HG02678 (cell line): ENCODE measurements around the gene B3GNT9.
"Not testable (repeated sequence)": the region's sequence is repeated elsewhere in the genome, so short reads cannot be mapped to it uniquely, and the experiment has no call there.

Experiments used
- ATAC-seq: cut with Tn5 transposase; IDR thresholded peaks from one replicate; pipeline ENCODE4 v1.9.1; 2021; ENCODE audit warnings: mild to moderate bottlenecking, moderate library complexity; ENCODE audit not compliant: unreplicated experiment

B3GNT9 gene

GRCh38 chr16:67154578-67155294 lies 3.9 kb upstream of the B3GNT9 start:
- ATAC-seq: no peak

- ATAC-seq: no peak
These were observed 766 bp upstream of the B3GNT9 start for GRCh38 chr16:67151431-67152097.

GRCh38 chr16:67150047-67150832 lies 558 bp downstream of the B3GNT9 start:
- ATAC-seq: peak; percentile 38

DNA sequence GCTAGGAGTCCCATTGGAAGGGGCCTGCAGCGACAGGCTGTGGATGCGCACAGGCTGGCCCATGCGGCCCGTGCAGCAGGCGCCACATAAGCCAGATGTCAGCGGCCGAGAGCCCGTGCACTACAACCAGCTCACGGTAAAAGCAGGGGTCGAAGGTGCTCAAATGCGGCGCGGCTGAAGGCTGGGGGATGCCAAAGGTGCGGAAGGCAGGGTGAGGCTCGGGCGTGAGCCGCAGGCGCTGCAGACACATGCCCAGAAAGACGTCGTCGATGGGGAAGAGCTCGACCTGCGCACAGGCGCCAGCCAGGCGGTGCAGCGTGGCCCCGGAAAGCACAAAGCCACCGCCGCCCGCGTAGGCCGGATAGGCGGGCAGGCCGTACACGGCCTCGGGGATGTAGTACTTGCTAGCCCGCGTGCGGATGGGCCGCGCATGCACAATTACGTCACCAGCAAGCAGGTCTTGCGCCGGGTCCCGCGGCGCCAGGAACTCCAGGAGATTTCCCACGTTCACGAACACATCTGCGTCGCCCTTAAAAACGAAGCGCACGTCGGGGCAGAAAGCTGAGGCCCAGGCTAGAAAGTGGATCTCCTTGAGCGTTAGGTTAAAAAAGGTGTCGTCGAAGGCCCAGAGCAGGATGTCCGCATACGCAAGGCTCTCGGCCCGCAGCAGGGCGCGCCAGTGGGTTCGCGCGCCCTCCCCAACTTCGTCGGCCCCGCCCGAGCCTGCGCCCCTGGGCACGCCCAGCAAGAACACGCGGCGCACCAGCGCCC lies 1.3 kb downstream of the B3GNT9 start:
- no peak for ATAC-seq

GRCh38 chr16:67148656-67149275 lies 2.0 kb downstream of the B3GNT9 start:
- ATAC-seq: no peak

DNA sequence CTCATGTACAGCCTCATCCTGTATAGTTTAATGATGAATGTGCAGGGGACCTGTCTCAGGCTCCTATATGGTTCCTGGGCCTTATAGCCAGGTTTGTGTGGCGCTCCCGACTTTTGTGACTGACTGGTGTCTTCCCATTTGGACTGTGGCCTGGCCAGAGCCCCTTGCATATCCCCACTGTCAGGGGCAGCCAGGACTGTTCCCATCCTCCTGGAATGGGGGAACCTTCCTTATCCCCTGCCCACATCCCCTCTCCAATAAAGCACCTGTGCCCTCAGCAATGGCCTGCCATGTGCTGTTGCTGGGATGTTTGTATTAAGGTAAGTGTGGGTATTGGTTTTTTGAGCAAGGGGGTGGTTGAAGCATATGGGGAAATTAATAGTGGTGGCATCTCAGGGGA lies 2.6 kb downstream of the B3GNT9 start:
- ATAC-seq: no peak

DNA sequence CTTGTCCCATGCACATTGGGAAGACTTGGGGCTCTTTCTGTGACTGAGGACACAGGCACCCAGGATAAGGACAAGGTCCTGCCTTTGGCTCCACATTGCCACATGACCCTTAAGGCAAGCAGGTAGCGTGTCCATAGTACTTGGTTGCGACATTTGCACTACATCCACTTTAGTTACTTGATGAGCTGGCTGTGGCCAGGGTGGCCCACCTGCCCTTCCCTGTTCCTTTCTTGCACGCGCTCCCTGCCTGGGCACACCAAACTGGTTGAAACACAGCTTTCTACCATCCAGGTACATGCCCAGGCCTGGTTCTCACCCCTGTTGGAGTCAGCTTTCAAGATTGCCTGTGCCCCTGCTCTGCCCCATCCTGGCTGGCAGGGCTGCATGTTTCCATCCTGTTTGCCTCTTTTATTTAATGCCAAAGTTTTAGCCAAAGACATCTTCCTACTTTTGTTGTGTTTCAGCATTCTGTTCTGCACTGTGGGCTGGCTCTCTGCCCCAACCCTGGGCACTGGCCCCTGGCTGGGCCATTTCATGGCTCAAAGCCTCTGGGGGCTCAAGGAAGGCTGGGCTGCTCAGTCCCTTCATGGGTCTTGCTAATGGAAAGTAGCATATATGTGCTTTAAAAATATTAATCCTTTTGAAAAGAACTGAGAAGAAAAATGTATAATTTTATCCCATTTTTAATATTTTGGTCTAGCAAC lies 3.2 kb downstream of the B3GNT9 start:
- ATAC-seq: no peak

GRCh38 chr16:67146523-67147357 lies 4.1 kb downstream of the B3GNT9 start:
- no peak for ATAC-seq

GRCh38 chr16:67145746-67146145 lies 5.1 kb downstream of the B3GNT9 start:
- ATAC-seq: no peak

DNA sequence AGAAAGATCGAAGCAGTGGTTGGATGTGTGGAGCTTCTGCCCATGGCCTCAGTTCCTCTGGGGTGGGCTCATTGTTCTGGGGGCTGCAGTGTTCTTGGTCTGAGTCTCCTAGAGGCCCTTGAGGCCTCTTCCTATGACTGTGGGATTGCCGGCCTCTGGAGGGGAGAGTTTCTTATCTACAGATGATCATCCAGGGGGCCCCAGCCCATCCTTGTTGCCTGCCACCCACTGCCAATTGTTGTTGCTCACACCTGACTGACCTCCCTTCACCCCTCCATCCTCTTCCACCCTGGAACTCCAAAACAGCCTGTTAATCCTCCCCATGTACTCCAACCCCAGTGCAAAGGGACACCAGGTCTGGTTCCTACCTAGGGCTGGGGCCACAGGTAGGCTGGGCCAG lies 5.9 kb downstream of the B3GNT9 start:
- no peak for ATAC-seq

- no peak for ATAC-seq
These were observed 8.5 kb downstream of the B3GNT9 start for GRCh38 chr16:67142342-67142741.

DNA sequence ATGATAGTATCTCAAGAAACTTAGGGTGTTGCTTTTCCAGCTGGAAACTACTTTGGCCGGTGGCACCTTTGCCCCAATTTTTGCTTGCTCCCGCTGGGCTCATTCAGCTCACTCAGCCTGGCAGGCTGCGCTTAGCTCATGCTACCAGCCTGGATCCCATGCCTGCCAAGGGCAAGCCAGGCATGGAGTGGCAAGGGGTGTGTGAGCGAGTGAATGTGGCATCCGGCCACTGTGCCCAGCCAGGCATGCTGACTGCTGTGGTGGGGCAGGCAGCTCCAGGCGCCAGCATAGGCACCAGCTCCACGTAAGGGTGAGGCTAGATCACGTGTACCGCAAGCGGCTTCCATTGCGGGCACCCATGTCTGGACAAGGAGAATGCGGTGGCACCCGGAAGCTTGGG lies 9.4 kb downstream of the B3GNT9 start:
- ATAC-seq: no peak

DNA sequence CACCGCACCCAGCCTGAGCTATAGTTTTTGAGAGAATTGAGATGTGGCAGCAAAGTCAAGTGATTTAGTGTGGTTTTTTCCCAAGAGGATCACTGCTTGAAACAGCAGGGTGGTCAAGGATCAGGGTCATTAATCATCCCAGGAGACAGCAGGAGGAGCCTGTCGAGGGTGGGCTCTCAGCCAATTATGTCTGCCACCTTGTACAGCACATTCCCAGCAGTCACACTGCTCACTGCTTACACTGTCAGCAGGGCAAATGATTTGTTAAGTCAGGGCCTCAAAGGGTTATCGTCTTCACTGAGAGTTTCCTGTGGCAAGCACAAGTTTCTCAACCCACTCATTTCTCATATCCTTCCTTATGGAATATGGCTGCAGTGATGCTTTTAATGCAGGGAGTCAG lies 13.2 kb downstream of the B3GNT9 start:
- ATAC-seq: no peak

- no peak for ATAC-seq
These were observed 21.4 kb downstream of the B3GNT9 start for GRCh38 chr16:67129422-67129821.

GRCh38 chr16:67128887-67129286 lies 21.9 kb downstream of the B3GNT9 start:
- ATAC-seq: no peak

DNA sequence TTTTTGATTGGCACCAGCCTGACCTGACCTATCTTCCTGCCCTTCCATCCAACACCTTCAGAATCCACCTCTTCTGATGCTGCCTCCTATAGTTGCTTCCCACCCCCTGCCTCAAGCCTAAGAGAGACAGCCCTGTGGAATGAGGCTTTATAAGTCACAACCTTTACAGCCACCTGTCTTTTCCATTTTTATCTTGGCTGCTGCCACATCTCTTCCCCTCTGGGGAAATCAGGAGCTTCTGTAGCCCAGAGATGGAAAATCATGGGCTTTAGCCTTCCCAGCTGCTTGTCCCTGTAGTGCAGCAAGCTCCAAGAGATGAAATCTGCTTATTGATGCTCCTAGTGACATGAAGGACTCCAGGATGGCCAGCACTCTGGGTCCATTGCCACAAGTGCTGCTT lies 22.4 kb downstream of the B3GNT9 start:
- ATAC-seq: no peak

GRCh38 chr16:67122799-67123198 lies 28.0 kb downstream of the B3GNT9 start:
- not testable (repeated sequence) for ATAC-seq

DNA sequence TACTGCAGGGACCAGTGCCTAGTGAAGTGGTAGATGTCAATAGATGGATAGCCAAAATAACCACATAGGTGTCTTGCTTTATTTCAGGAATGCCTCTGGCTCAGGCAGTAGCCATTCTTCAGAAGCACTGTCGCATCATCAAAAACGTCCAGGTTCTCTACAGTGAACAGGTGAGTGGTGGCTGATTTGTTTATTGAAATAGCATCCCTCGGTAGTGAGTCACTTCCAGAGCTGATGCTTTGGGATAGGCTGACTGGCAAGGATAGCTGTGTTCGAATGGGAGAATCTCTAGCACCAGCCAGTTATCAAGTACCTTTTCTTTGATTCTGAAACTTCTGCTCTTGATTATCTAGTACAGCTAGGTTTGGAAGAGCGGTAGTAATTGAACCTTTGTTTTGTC lies 30.8 kb downstream of the B3GNT9 start:
- no peak for ATAC-seq

DNA sequence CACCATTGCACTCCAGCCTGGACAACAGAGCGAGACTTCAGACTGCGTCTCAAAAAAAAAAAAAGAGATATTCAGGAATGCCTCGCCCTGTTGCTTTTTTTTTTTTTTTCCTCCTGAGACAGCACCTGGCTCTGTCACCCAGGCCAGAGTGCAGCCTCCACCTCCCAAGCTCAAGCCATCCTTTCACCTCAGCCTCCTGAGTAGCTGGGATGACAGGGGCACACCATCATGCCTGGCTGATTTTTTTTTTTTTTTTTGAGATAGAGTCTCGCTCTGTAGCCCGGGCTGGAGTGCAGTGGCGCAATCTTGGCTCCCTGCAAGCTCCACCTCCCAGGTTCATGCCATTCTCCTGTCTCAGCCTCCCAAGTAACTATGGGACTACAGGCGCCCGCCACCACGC lies 33.1 kb downstream of the B3GNT9 start:
- no peak for ATAC-seq
